Breast epithelium (tissue), 3 donors: ENCODE data around the gene PLCG1.

ENCODE experiments used
- CTCF ChIP-seq, 3 donors: fragments of 450-650 bp; IDR thresholded peaks; one replicate each; pipeline ENCODE4 v1.5.1; 2016 to 2017; ENCODE audit warnings: antibody characterized with exemption in 3 of 3, mild to moderate bottlenecking in 3 of 3, moderate library complexity in 3 of 3
- POLR2A ChIP-seq: fragments of 450-650 bp; IDR thresholded peaks from one replicate; pipeline ENCODE4 v1.6.1; 2016; ENCODE audit warnings: antibody characterized with exemption, mild to moderate bottlenecking, moderate library complexity
- POLR2AphosphoS5 ChIP-seq, 3 donors: sonication (generic); formaldehyde crosslinking; IDR thresholded peaks; one replicate each; pipeline ENCODE4 v1.6.1; 2017; ENCODE audit warnings: antibody characterized with exemption in 3 of 3

DNA sequence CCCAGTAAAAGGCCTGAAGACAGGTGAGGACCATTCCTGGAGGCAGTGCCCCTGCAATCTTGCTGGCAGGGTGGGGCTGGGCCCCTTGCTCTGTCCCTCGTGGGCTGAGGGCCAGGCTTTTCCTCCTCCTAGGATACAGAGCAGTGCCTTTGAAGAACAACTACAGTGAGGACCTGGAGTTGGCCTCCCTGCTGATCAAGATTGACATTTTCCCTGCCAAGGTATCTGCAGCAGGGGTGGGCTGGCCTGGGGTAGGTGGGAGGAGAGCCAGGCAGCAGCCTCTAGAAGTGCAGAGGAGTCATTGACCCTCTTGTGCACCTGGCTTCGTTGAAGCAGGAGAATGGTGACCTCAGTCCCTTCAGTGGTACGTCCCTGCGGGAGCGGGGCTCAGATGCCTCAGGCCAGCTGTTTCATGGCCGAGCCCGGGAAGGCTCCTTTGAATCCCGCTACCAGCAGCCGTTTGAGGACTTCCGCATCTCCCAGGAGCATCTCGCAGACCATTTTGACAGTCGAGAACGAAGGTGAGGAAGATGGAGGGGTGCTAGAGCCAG lies 36.5 kb downstream of the PLCG1 start:
- no peak for TF ChIP-seq CTCF (IDR thresholded peaks at IDR 0.05)
- TF ChIP-seq POLR2A = no peak
- TF ChIP-seq POLR2AphosphoS5 (IDR thresholded peaks at IDR 0.05) = no peak
